GM19239 (cell line): ENCODE measurements around the gene AMOTL2.

Experiments used
- DNase-seq: peaks from one replicate; pipeline ENCODE4 v3.0.0; 2011; ENCODE audit warnings: low spot score; ENCODE audit not compliant: insufficient read length
- FAIRE-seq: peaks from 2 replicates; lab custom pipeline; 2011; peaks lifted over from hg19 to GRCh38; lab: Jason Lieb, UNC

AMOTL2 gene

GRCh38 chr3:134338516-134339261 lies 35.6 kb downstream of the AMOTL2 start:
- DNase-seq (no peak), FAIRE-seq (no peak)

- FAIRE-seq (no peak), DNase-seq (no peak)
Measured at GRCh38 chr3:134338201-134338512, 36.1 kb downstream of the AMOTL2 start.

- FAIRE-seq (no peak), DNase-seq (no peak)
Measured at GRCh38 chr3:134337511-134338200, 36.6 kb downstream of the AMOTL2 start.

GRCh38 chr3:134337071-134337482 lies 37.2 kb downstream of the AMOTL2 start:
- DNase-seq (no peak), FAIRE-seq (no peak)

GRCh38 chr3:134336587-134336986 lies 37.7 kb downstream of the AMOTL2 start:
- no peak for DNase-seq
- no peak for FAIRE-seq

- DNase-seq (no peak), FAIRE-seq (no peak)
Measured at GRCh38 chr3:134334901-134335280, 39.4 kb downstream of the AMOTL2 start.

GRCh38 chr3:134334231-134334900 lies 39.9 kb downstream of the AMOTL2 start:
- DNase-seq (no peak), FAIRE-seq (no peak)

- DNase-seq, result no peak
- no peak for FAIRE-seq
Measured at GRCh38 chr3:134333522-134334181, 40.6 kb downstream of the AMOTL2 start.

- FAIRE-seq (no peak), DNase-seq (no peak)
Measured at GRCh38 chr3:134332344-134332743, 41.9 kb downstream of the AMOTL2 start.

- FAIRE-seq (no peak), DNase-seq (no peak)
Measured at GRCh38 chr3:134331811-134332199, 42.4 kb downstream of the AMOTL2 start.

- no peak for DNase-seq
- FAIRE-seq, result no peak
Measured at GRCh38 chr3:134330883-134331810, 43.1 kb downstream of the AMOTL2 start.

GRCh38 chr3:134328846-134329245 lies 45.4 kb downstream of the AMOTL2 start:
- FAIRE-seq, result no peak

GRCh38 chr3:134328147-134328591 lies 46.1 kb downstream of the AMOTL2 start:
- FAIRE-seq (no peak), DNase-seq (no peak)

More at GRCh38 chr3:134328846-134329245, 45.4 kb downstream of the AMOTL2 start:
- DNase-seq, result no peak

GRCh38 chr3:134327594-134327975 lies 46.7 kb downstream of the AMOTL2 start:
- FAIRE-seq, result no peak
- no peak for DNase-seq

GRCh38 chr3:134326760-134327593 lies 47.3 kb downstream of the AMOTL2 start:
- no peak for DNase-seq
- no peak for FAIRE-seq

GRCh38 chr3:134326126-134326525 lies 48.1 kb downstream of the AMOTL2 start:
- FAIRE-seq (no peak), DNase-seq (no peak)

- FAIRE-seq (no peak), DNase-seq (no peak)
Measured at GRCh38 chr3:134325706-134326105, 48.5 kb downstream of the AMOTL2 start.

- DNase-seq, result no peak
- no peak for FAIRE-seq
Measured at GRCh38 chr3:134325061-134325705, 49.1 kb downstream of the AMOTL2 start.
